Measurements from ENCODE around the gene ITPK1.

- TF ChIP-seq REST (IDR thresholded peaks at IDR 0.05; ENCODE audit: insufficient read depth in 1 of 2, low read depth in 2 of 2, low read length in 2 of 2) (no peak), POLR2AphosphoS5 (IDR thresholded peaks at IDR 0.05; ENCODE audit: low read depth, low read length) (no peak), FOXP2 (optimal IDR thresholded peaks at IDR 0.05; ENCODE audit: borderline replicate concordance, extremely low read depth, extremely low read length, insufficient read depth) (no peak), SIN3A (IDR thresholded peaks at IDR 0.05; ENCODE audit: borderline replicate concordance, insufficient read depth, low read length) (no peak)
Measured at GRCh38 chr14:93073358-93073707, 42.4 kb downstream of the ITPK1 start.

Data from PFSK-1 (cell line).